Activated T-cell treated with anti-CD3 and anti-CD28 coated beads, Interleukin-2, amount 50 U/mL, for 48 hours (primary cell): Measurements from ENCODE around the gene ADD1.
A peak's percentile ranks its signal among the peaks of the same experiment; 100 is the strongest.
"Not testable (repeated sequence)": the region's sequence is repeated elsewhere in the genome, so short reads cannot be mapped to it uniquely, and the experiment has no call there.

Experiments
- DNase-seq, 2 experiments: peaks; one replicate each; pipeline ENCODE4 v3.0.0-alpha.2; 2020

ADD1 gene

DNA sequence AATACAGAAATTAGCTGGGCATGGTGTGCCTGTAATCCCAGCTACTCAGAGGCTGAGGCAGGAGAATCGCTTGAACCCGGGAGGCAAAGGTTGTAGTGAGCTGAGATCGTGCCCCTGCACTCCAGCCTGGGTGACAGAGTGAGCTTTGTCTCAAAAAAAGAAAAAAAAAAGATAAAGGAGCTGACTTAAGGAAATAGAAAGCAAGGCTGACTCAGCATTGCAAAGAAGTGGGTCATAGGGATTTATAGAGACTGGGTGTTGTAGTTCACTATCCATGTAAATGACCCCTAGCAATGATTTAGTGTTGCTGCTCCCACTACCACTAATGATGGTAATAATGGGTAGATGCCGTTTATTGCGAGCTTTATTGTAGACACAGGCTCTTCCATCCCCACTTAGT, 47.6 kb downstream of the ADD1 start:
- no peak for DNase-seq

GRCh38 chr4:2893772-2894171, 50.1 kb downstream of the ADD1 start:
- no peak for DNase-seq

GRCh38 chr4:2898001-2898400, 54.4 kb downstream of the ADD1 start:
- DNase-seq: no peak

DNA sequence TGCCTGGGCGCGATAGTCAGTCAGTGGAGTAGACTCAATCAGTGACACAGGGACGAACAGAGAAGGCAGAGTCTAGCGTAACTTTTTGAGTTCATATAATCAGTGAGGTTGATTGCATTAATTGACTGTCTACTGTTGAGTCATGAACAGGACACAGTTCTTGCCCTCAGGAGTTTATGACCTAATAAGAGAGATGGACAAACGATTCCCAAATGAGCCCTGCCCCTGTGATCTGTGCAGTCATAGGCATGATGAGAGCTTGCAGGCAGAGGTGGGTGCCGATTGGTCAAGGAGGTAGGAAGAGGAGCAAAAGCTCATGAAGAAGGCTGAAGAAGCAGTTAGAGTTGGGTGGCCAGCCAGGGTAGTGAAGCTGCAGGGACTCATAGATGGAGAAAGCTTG, 57.1 kb downstream of the ADD1 start:
- DNase-seq: no peak

DNA sequence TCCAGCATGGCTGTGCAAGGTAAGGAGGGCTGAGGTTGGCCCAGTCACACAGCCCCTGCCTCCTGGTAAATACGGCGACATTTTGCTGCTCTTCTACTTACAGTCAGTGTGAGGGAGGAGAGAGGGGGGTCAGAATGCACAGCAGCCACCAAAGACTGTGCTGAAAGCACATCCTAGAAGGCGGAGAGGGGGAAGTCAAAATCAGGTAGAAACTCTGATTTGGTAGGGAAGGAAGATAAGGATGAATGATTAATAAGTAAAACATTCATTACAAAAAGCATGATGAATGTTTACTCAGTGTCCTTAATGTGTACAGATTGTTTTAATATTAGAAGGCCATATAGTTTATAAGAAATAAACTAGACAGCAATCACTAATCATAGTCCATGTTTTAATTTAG, 57.5 kb downstream of the ADD1 start:
- DNase-seq: no peak

GRCh38 chr4:2902126-2902525, 58.5 kb downstream of the ADD1 start:
- no peak for DNase-seq

- no peak for DNase-seq
Measured at GRCh38 chr4:2905544-2905943, 61.9 kb downstream of the ADD1 start.

- no peak for DNase-seq
Measured at GRCh38 chr4:2906218-2906617, 62.6 kb downstream of the ADD1 start.

- no peak for DNase-seq
Measured at GRCh38 chr4:2907226-2907625, 63.6 kb downstream of the ADD1 start.

DNA sequence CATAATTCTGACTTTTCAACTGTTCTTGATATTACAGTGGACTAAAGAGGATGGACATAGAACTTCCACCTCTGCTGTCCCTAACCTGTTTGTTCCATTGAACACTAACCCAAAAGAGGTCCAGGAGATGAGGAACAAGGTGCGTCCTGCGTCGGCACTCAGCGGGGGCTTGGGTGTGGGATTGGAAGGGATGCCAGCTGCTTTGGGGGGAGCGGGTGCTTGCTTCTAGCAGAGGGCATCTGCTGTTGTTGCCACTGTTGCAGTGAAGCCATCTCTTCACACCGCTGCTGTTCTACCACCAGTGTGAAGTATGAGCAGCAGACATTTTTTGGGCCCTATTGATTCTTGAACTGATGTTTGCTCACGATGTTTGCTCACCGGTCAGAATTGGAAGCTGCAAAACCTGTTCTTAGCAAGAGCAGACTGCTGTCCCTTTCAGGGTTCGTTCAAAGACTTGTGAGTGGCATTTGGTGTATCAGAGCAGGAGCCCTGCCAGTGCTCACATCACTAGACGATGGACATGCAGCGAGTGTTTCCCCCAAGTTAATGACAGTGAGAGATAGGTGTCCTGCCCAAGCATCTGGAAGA, 64.2 kb downstream of the ADD1 start:
- no peak for DNase-seq

DNA sequence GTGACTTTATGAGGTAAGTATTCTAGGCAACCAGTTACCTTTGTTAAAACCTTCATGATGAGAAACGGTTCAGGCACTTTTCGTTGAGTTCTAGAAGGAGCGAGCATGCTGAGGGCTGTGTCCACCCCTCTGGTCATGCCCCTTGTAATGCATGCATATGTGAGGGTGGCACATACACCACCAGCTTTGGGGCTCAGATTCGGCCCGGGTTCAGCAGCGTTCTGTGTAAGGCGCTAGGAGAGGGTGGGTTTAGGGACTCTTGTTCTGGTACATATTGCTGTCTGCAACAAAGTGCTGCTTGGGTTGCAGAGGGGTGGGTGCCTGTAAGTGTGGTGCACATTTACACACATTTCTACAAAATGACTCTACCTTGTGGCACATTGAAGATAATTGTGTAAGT, 65.0 kb downstream of the ADD1 start:
- DNase-seq: no peak

- DNase-seq: no peak
Measured at GRCh38 chr4:2909583-2909982, 65.9 kb downstream of the ADD1 start.

DNA sequence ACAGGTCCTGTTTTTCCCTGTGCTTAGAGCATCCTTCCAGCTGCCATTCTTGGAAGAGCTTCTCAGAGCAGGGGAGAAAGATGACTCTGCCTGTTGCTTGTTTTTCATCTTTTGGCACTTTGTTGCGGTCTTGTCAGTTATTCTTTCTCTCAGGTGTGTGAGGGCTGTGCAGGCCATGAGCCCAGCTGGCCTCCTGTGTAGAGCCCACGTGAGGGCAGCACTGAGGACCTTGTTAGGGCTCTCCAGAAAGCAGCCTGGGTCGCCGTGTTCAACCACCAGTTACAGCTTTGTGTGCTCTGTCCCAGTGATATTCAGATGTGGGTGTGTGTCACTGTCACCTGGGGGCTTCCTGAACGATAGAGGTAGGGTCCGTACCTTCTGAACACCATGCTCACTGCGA, 66.8 kb downstream of the ADD1 start:
- no peak for DNase-seq

- DNase-seq: no peak
Measured at GRCh38 chr4:2911868-2912267, 68.2 kb downstream of the ADD1 start.

DNA sequence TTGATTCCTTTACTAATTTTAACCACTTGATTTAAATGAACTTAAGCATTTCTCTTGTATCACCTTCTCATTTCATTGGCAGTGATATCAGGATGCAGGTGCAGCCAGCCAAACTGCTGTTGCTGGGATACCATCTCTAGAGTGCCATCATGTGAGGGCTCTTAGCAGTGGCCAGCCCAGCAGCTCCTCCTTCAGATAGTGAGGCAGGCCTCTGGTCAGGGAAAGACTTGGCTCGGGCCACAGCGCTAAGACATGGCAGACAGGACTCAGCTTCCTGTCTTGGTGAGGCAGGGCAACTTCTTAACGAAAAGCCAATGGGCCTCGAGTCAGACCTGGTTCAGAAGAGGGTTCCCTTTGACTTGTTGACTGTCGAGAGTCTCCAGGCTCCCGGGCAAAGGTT, 69.5 kb downstream of the ADD1 start:
- DNase-seq: no peak

GRCh38 chr4:2914256-2915126, 70.8 kb downstream of the ADD1 start:
- DNase-seq: peak; percentile 40 to 43

- DNase-seq: no peak
Measured at GRCh38 chr4:2915789-2916188, 72.1 kb downstream of the ADD1 start.

DNA sequence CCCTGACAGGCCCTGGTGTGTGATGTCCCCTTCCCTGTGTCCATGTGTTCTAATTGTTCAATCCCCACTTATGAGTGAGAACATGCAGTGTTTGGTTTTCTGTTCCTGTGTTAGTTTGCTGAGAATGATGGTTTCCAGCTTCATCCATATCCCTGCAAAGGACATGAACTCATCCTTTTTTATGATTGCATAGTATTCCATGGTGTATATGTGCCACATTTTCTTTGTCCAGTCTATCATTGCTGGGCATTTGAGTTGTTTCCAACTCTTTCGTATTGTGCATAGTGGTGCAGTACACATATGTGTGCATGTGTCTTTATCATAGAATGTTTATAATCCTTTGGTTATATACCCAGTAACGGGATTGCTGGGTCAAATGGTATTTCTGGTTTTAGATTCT, 73.1 kb downstream of the ADD1 start:
- not testable (repeated sequence) for DNase-seq

- DNase-seq: not testable (repeated sequence)
Measured at GRCh38 chr4:2918300-2918699, 74.7 kb downstream of the ADD1 start.

DNA sequence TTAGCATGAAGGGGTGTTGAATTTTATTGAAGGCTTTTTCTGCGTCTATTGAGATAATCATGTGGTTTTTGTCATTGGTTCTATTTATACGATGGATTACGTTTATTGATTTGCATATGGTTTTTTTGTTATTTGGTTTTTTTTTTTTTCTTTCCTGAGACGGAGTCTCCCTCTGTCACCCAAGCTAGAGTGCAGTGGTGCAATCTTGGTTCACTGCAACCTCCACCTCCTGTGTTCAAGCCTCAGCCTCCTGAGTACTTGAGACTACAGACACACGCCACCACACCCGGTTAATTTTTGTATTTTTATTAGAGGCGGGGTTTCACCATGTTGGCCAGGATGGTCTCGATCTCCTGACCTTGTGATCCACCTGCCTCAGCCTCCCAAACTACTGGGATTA, 75.1 kb downstream of the ADD1 start:
- DNase-seq: not testable (repeated sequence)

- not testable (repeated sequence) for DNase-seq
Measured at GRCh38 chr4:2922453-2923101, 78.9 kb downstream of the ADD1 start.

GRCh38 chr4:2923141-2923551, 79.5 kb downstream of the ADD1 start:
- DNase-seq: no peak

DNA sequence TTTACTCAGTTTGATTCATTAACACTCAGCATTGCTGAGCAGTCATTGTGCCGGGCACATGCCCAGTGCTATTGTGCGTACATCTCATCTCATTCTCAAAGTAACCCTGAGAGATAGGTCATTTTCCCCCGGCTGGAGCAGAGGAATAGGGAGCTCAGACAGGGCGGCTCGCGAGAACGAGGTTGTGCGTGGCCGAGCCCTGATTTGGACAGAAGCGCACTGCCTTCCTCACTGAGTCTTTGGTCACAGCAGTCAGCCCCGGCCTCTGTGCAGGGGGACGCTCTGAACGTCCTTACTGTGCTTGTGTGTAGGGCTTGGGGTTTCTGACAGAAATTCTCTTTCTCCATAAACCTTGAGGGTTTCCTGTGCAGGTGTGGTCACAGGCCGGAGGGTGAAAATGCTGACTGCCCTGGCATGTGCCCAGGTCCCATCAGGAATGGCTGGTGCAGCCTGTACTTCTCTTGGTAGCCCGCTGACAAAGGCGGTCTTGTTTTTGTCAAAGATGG, 80.1 kb downstream of the ADD1 start:
- DNase-seq: no peak

DNA sequence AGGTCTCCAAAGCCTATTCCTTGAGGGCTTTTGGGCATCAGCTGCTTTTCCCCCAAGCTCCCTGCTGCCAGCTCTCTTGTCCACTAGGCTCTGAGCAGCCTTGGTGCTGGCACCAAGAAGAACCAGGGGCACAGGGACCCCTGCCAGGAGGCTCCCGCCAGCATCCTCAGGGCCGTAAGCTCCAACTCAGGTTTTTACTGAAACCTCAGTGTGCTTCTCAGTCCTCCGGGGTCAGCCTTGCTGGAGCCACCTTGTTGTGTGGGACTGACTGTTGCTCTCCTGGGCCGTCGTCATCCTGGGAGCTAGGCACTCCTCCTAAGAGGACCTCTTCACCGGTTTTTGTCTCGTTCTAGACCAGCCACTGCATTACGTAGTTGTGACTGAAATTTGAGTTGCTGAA, 80.6 kb downstream of the ADD1 start:
- DNase-seq: peak in 1 of 2 experiments; percentile 13
